Measurements from ENCODE around the gene TNFRSF1A.
A peak's percentile ranks its signal among the peaks of the same experiment; 100 is the strongest.

DNA sequence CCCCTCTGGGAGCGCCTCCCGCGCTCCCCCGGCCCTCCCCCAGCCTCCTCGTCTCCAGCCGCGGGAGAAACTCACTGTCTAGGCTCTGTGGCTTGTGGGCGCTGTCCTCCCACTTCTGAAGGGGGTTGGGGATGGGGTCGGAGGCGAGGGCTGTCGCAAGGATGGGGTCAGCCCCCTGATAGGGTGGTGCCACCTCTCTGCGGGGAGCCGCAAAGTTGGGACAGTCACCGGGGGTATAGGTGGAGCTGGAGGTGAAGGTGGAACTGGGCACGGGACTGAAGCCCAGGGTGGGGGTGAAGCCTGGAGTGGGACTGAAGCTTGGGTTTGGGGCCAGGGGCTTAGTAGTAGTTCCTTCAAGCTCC, 12.2 kb downstream of the TNFRSF1A start:
- TF ChIP-seq, protein P1, sequence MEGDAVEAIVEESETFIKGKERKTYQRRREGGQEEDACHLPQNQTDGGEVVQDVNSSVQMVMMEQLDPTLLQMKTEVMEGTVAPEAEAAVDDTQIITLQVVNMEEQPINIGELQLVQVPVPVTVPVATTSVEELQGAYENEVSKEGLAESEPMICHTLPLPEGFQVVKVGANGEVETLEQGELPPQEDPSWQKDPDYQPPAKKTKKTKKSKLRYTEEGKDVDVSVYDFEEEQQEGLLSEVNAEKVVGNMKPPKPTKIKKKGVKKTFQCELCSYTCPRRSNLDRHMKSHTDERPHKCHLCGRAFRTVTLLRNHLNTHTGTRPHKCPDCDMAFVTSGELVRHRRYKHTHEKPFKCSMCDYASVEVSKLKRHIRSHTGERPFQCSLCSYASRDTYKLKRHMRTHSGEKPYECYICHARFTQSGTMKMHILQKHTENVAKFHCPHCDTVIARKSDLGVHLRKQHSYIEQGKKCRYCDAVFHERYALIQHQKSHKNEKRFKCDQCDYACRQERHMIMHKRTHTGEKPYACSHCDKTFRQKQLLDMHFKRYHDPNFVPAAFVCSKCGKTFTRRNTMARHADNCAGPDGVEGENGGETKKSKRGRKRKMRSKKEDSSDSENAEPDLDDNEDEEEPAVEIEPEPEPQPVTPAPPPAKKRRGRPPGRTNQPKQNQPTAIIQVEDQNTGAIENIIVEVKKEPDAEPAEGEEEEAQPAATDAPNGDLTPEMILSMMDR (IDR thresholded peaks at IDR 0.05) = no peak
- peak; percentile 10 for TF ChIP-seq POLR2A (IDR thresholded peaks at IDR 0.05)
- no peak for TF ChIP-seq POLR2AphosphoS5 (IDR thresholded peaks at IDR 0.05)

All from transverse colon (tissue), 4 donors.